Measurements from ENCODE around the gene TESK1.

TESK1 gene

GRCh38 chr9:35612843-35613242, 7.8 kb downstream of the TESK1 start:
- no peaks in the 10 kb centered on the region for H3K27me3 ChIP-seq (ENCODE audit: insufficient read depth, low read length, poor library complexity)

DNA sequence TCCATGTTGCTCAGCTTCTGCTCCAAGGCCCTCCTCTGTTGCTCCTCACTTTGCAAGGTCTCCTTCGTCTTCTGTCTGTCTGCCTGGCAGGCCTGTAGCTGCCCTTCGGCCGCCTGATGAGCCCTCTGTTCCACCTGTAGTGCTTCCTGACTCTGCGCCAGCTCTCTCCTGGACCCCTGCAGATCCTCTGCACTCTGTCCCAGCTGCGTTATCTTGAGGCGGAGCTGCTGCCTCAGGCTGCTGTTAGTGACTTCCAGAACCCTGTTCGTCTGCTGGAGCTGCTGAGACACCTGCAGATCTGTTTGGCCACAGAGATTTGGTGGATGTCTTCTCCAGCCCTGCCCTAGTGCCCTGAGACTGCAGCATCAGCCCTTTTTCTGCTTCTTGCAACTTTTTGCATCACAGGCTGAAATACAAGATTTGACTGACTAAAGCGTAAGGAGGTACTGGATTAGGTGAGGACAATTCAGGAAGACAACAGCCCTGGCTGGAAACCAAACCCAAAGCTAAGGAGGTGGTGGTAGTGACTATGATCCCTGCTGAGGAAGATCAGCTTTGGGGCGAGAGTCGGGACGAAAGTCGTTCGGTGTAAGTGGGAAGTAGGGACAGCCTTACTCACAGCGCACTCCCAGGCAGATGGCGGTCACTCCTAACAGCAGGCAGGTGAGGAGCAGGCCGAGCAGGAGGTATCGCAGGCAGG, 11.1 kb downstream of the TESK1 start:
- peaks cover 4% of the 10 kb centered on the region for H3K4me1 ChIP-seq (ENCODE audit: control insufficient read depth, low read depth, low read length)

More at GRCh38 chr9:35612843-35613242, 7.8 kb downstream of the TESK1 start:
- Histone ChIP-seq H3K36me3 (ENCODE audit: control insufficient read depth, insufficient read depth, low read length) (no peaks in the 10 kb centered on the region), H3K23ac (ENCODE audit: low read length) (no peak overlapping the region), H3K56ac (ENCODE audit: low read length) (no peak overlapping the region), H4K8ac (ENCODE audit: low read depth, low read length) (no peak overlapping the region), H4K5ac (ENCODE audit: low read length) (no peak overlapping the region), H3K27ac (ENCODE audit: low read depth, low read length) (no peak overlapping the region), H2BK5ac (ENCODE audit: low read length) (no peak overlapping the region), H3K4me1 (ENCODE audit: control insufficient read depth, low read depth, low read length) (peaks cover 4% of the 10 kb centered on the region), H2BK15ac (replicated peaks; ENCODE audit: low read depth) (no peak overlapping the region), H3K4me2 (ENCODE audit: low read length) (no peak overlapping the region), H3K79me2 (ENCODE audit: control insufficient read depth, insufficient read depth, low read length) (no peaks in the 10 kb centered on the region), H3K18ac (ENCODE audit: low read length) (no peak overlapping the region), H3K9ac (ENCODE audit: low read length) (no peak overlapping the region), H3K4ac (ENCODE audit: low read depth, low read length) (no peak overlapping the region), H3K4me3 (ENCODE audit: low read length) (no peak overlapping the region), H2AK5ac (ENCODE audit: low read length) (no peak overlapping the region), H3K79me1 (ENCODE audit: low read length) (no peaks in the 10 kb centered on the region), H2BK120ac (ENCODE audit: low read depth, low read length) (no peak overlapping the region)
- no CpG with 5 or more reads among the region's 2 CpGs for WGBS (ENCODE audit: extremely low coverage, insufficient coverage, low lambda C conversion rate)
- DNase-seq = no peak

GRCh38 chr9:35616681-35617459, 11.8 kb downstream of the TESK1 start:
- H2AK5ac ChIP-seq (ENCODE audit: low read length) = no peak overlapping the region
- H3K23ac ChIP-seq (ENCODE audit: low read length) = no peak overlapping the region
- H4K5ac ChIP-seq (ENCODE audit: low read length) = no peak overlapping the region
- H3K4ac ChIP-seq (ENCODE audit: low read depth, low read length) = no peak overlapping the region
- peak overlapping the region; percentile 34 for H3K4me3 ChIP-seq (ENCODE audit: low read length)
- no peaks in the 10 kb centered on the region for H3K27me3 ChIP-seq (ENCODE audit: insufficient read depth, low read length, poor library complexity)
- H3K36me3 ChIP-seq (ENCODE audit: control insufficient read depth, insufficient read depth, low read length) = no peaks in the 10 kb centered on the region
- no peaks in the 10 kb centered on the region for H3K79me1 ChIP-seq (ENCODE audit: low read length)
- peak overlapping the region; percentile 88 for H3K56ac ChIP-seq (ENCODE audit: low read length)
- peak overlapping the region; percentile 63 for H3K9ac ChIP-seq (ENCODE audit: low read length)
- peak; percentile 43 for DNase-seq
- H3K4me2 ChIP-seq (ENCODE audit: low read length) = peak overlapping the region; percentile 94
- H3K27ac ChIP-seq (ENCODE audit: low read depth, low read length) = no peak overlapping the region
- peaks cover 4% of the 10 kb centered on the region for H3K4me1 ChIP-seq (ENCODE audit: control insufficient read depth, low read depth, low read length)
- H3K18ac ChIP-seq (ENCODE audit: low read length) = no peak overlapping the region
- WGBS (ENCODE audit: extremely low coverage, insufficient coverage, low lambda C conversion rate) = no CpG with 5 or more reads among the region's 51 CpGs
- H2BK120ac ChIP-seq (ENCODE audit: low read depth, low read length) = no peak overlapping the region
- no peak overlapping the region for H4K8ac ChIP-seq (ENCODE audit: low read depth, low read length)
- no peaks in the 10 kb centered on the region for H3K79me2 ChIP-seq (ENCODE audit: control insufficient read depth, insufficient read depth, low read length)
- no peak overlapping the region for H2BK5ac ChIP-seq (ENCODE audit: low read length)
- H2BK15ac ChIP-seq (replicated peaks; ENCODE audit: low read depth) = no peak overlapping the region

More for the DNA sequence above, 11.1 kb downstream of the TESK1 start:
- Histone ChIP-seq H2BK120ac (ENCODE audit: low read depth, low read length) (no peak overlapping the region), H3K27me3 (ENCODE audit: insufficient read depth, low read length, poor library complexity) (no peaks in the 10 kb centered on the region), H2BK15ac (replicated peaks; ENCODE audit: low read depth) (no peak overlapping the region), H3K4me3 (ENCODE audit: low read length) (peak overlapping the region; percentile 34), H3K18ac (ENCODE audit: low read length) (no peak overlapping the region), H3K23ac (ENCODE audit: low read length) (no peak overlapping the region), H3K27ac (ENCODE audit: low read depth, low read length) (no peak overlapping the region), H3K4me2 (ENCODE audit: low read length) (peak overlapping the region; percentile 94), H3K36me3 (ENCODE audit: control insufficient read depth, insufficient read depth, low read length) (no peaks in the 10 kb centered on the region), H3K4ac (ENCODE audit: low read depth, low read length) (no peak overlapping the region), H2AK5ac (ENCODE audit: low read length) (no peak overlapping the region), H3K79me1 (ENCODE audit: low read length) (no peaks in the 10 kb centered on the region), H2BK5ac (ENCODE audit: low read length) (no peak overlapping the region), H4K5ac (ENCODE audit: low read length) (no peak overlapping the region), H3K56ac (ENCODE audit: low read length) (peak overlapping the region; percentile 88), H3K79me2 (ENCODE audit: control insufficient read depth, insufficient read depth, low read length) (no peaks in the 10 kb centered on the region), H4K8ac (ENCODE audit: low read depth, low read length) (no peak overlapping the region), H3K9ac (ENCODE audit: low read length) (peak overlapping the region; percentile 63)
- WGBS (ENCODE audit: extremely low coverage, insufficient coverage, low lambda C conversion rate) = no CpG with 5 or more reads among the region's 17 CpGs
- peak; percentile 16 for DNase-seq

- H3K4me1 ChIP-seq (ENCODE audit: control insufficient read depth, low read depth, low read length) = peaks cover 4% of the 10 kb centered on the region
- peak overlapping the region; percentile 94 for H3K4me2 ChIP-seq (ENCODE audit: low read length)
- H2BK15ac ChIP-seq (replicated peaks; ENCODE audit: low read depth) = no peak overlapping the region
- no peak overlapping the region for H3K4me3 ChIP-seq (ENCODE audit: low read length)
- H3K27ac ChIP-seq (ENCODE audit: low read depth, low read length) = no peak overlapping the region
- no peak overlapping the region for H4K8ac ChIP-seq (ENCODE audit: low read depth, low read length)
- H3K9ac ChIP-seq (ENCODE audit: low read length) = peak overlapping the region; percentile 63
- H4K5ac ChIP-seq (ENCODE audit: low read length) = no peak overlapping the region
- no peak overlapping the region for H2BK5ac ChIP-seq (ENCODE audit: low read length)
- H3K27me3 ChIP-seq (ENCODE audit: insufficient read depth, low read length, poor library complexity) = no peaks in the 10 kb centered on the region
- no peak overlapping the region for H3K18ac ChIP-seq (ENCODE audit: low read length)
- no peaks in the 10 kb centered on the region for H3K79me1 ChIP-seq (ENCODE audit: low read length)
- no peak overlapping the region for H3K23ac ChIP-seq (ENCODE audit: low read length)
- no peaks in the 10 kb centered on the region for H3K36me3 ChIP-seq (ENCODE audit: control insufficient read depth, insufficient read depth, low read length)
- no peak overlapping the region for H2BK120ac ChIP-seq (ENCODE audit: low read depth, low read length)
- no peak overlapping the region for H3K4ac ChIP-seq (ENCODE audit: low read depth, low read length)
- no peak overlapping the region for H2AK5ac ChIP-seq (ENCODE audit: low read length)
- H3K79me2 ChIP-seq (ENCODE audit: control insufficient read depth, insufficient read depth, low read length) = no peaks in the 10 kb centered on the region
- no CpG with 5 or more reads among the region's 8 CpGs for WGBS (ENCODE audit: extremely low coverage, insufficient coverage, low lambda C conversion rate)
- peak overlapping the region; percentile 88 for H3K56ac ChIP-seq (ENCODE audit: low read length)
- DNase-seq = no peak
Observed at GRCh38 chr9:35617548-35617947, 12.5 kb downstream of the TESK1 start.

- Histone ChIP-seq H3K27me3 (ENCODE audit: insufficient read depth, low read length, poor library complexity) (no peaks in the 10 kb centered on the region), H2BK5ac (ENCODE audit: low read length) (no peak within 1 kb of the TSS), H2AK5ac (ENCODE audit: low read length) (no peak within 1 kb of the TSS), H4K8ac (ENCODE audit: low read depth, low read length) (no peak within 1 kb of the TSS), H3K4ac (ENCODE audit: low read depth, low read length) (no peak within 1 kb of the TSS), H2BK120ac (ENCODE audit: low read depth, low read length) (no peak within 1 kb of the TSS), H3K79me2 (ENCODE audit: control insufficient read depth, insufficient read depth, low read length) (no peaks in the 10 kb centered on the region), H3K27ac (ENCODE audit: low read depth, low read length) (no peak within 1 kb of the TSS), H3K79me1 (ENCODE audit: low read length) (no peaks in the 10 kb centered on the region), H3K4me3 (ENCODE audit: low read length) (peak within 1 kb of the TSS; percentile 34), H4K5ac (ENCODE audit: low read length) (no peak within 1 kb of the TSS), H3K56ac (ENCODE audit: low read length) (peak within 1 kb of the TSS; percentile 88), H3K18ac (ENCODE audit: low read length) (no peak within 1 kb of the TSS), H3K36me3 (ENCODE audit: control insufficient read depth, insufficient read depth, low read length) (no peaks in the 10 kb centered on the region), H2BK15ac (replicated peaks; ENCODE audit: low read depth) (no peak within 1 kb of the TSS), H3K9ac (ENCODE audit: low read length) (peak within 1 kb of the TSS; percentile 63), H3K4me1 (ENCODE audit: control insufficient read depth, low read depth, low read length) (peaks cover 4% of the 10 kb centered on the region), H3K23ac (ENCODE audit: low read length) (no peak within 1 kb of the TSS), H3K4me2 (ENCODE audit: low read length) (peak within 1 kb of the TSS; percentile 94)
- no CpG with 5 or more reads among the region's 7 CpGs for WGBS (ENCODE audit: extremely low coverage, insufficient coverage, low lambda C conversion rate)
- no peak for DNase-seq
Observed at GRCh38 chr9:35618325-35618727, 13.3 kb downstream of the TESK1 start, which contains the start of gene CD72. CD72 (minus strand) TSS chr9:35618413; CDS start chr9:35618303, 110 bp downstream.

All from mesendoderm (in vitro differentiated cells).